G401 (cell line): ENCODE data around the gene GGTLC1. TPM values are rescaled to one million over a fixed set of nuclear protein-coding genes. Genes with fewer than 3 reads are reported as not detected.

ENCODE experiments used
- DNase-seq: peaks from one replicate; pipeline ENCODE4 v3.0.0-alpha.2; 2015; ENCODE audit warnings: low spot score
- in situ Hi-C: cut with HindIII; loops from 2 replicates; pipeline ENCODE4 v1.10.0; 2016; ENCODE audit warnings: low sequenced_read_pairs, mixed read lengths
- total RNA-seq: library from RNA; depleted of rRNA; stranded (reverse); fragments of >200 nt; shearing (Covaris generic); gene quantifications from 2 replicates; pipeline ENCODE4 v1.2.3, GENCODE V29; 2014; rRNA removed

The GGTLC1 gene
- total RNA-seq: not detected in 2 replicates

DNA sequence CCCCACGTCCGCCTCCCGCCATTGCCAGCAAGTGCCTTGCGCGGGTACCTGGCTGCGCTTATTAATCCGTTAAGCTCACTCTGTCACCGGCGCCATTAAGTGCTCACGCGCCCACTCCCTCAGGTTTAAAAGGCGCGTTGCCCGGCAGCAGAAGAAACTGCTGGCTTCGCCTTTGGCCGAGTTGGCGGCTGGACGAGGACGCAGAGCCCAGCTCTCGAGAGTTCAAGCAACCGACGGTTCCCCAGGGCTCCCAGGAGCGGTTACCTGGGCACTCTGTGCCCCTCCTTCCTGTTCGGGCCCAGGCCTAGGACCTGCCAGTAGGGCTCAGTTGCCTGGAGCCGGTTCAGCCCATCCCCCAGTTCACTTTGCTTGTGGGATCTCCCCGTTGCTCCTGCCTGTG lies at the start of gene GGTLC1:
TSS of gene GGTLC1 (minus strand) at position 219 of the 400 bp plus-strand sequence. CDS start 2,168 bp downstream, outside the sequence.
- DNase-seq: no peak
- in situ Hi-C loops: no loop called here

DNA sequence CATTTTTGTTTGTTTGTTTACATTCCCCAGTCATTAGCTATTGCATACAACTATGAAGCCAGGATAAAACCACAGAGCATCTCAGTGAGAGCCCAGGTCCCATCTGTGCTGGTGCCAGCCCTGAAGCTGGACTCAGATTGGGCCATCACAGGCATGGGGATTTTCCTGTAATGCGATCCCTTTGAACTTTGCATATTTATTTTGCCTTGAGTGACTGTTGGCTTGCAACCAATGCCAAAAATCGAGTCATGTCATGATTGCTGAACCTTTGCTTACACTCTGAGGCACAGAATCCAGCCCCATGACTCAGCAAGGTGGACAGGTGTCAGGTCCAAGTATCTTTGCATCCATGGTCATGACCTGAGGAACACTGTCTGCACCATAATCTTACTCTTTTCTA lies 46.2 kb upstream of the GGTLC1 start:
- in situ Hi-C loops: no loop called here
- DNase-seq: no peak

DNA sequence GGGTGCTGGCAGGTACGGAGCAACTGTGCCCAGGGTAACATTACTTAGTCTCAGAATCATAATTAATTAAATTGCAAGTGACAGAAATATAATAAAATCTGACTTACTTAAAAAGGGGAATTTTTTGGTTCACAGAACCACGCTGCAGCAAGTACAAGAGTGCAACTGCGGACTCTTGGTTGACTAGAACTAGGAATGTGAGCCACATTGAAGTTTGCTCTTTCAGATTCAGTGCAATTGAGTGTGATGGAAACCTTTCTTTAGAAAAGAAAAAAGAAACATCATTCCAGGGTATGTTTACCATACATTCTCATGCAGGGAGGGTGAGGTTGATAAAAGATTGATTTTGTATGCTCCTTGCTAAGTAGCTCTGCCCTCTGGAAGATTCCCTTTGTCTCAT lies 45.0 kb upstream of the GGTLC1 start:
- in situ Hi-C loops: no loop called here
- no peak for DNase-seq

DNA sequence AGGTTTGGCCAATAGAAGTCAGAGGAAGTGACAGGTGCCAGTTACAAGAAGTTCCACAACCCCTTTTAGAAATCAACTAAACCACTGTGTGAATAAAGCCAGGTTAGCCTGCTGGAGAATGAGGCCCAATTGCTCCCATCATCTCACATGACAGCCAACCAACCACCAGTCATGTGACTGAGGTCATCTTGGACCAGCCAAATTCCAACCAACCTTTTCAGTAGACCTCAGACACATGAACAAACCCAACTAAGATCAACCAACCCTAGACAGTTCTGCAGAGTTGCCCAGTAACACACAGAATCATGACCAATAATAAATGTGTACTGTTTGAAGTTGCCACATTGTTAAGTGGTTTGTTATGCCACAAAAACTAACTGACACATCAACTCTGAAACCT lies 44.6 kb upstream of the GGTLC1 start:
- no peak for DNase-seq
- in situ Hi-C loops: no loop called here

DNA sequence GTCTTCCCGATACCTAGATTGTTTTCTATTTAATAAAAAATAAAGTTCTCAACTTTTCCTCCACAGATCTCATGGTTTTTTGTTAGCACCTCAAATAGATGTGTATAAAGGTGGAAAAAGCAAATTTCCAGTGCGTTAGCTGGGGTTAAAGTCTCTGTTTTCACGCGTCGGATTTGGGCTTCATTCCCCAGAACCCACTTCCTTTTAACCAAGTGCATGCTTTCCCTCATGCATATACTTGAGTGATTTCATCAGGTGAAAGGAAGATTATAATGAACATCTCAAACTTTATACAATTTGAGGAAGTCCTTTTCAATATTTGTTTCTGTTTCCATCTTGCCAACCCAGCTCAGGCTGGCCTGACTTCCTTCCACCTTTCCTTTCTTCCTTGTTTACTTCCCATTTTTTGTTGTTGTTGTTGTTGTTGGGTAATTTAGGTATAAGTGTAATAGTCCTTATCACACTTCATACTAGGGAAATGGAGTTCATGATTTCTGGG lies 43.9 kb upstream of the GGTLC1 start:
- DNase-seq: no peak
- in situ Hi-C loops: no loop called here

DNA sequence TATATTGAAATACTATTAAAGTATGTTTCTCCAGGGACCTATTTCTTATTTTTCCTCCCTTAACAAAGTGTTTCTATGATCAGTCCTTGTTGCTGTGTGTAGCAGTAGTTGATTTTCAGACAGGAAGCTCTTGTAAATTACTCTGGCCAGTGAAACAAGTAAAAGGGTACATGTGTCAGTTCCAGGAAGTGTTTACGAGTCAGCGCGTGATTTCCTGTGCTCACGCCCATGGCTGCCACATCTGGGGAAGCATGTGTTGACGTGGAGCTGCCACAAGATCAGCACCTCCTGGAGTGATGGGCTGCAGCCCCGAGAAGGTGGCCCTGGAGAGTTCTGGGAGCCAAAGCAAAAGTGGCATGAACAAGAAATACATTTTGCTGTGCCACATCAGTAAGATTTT lies 38.6 kb upstream of the GGTLC1 start:
- DNase-seq: no peak

DNA sequence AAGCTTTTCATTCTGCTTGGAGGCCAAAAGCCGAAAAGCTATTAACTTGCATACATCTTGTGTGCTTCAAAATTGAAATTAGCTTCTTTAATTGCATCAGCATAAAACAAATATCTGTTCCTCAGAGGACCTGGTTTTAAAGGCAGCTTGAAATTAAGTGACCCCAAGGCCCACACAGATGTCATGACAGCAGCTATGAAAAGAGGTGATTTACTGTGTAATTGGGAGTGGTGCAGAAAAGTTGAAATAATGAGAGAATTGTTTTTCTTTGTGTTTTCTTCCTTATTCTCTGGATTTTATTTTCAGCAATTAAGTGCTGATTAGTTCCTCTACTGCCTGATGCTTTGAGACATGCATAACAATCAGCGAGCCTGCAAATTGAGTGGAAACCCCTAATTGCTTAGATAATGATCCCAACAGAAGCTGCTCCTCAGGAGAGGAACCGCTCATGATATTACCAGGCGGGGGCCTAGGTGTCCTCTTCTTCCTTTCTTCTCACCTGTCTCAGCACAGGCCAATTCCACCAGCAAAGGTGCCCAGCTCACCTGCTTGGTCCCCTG lies 34.1 kb upstream of the GGTLC1 start:
- in situ Hi-C loops: no loop called here
- DNase-seq: no peak

More for the DNA sequence above, 38.6 kb upstream of the GGTLC1 start:
- in situ Hi-C loops: no loop called here

DNA sequence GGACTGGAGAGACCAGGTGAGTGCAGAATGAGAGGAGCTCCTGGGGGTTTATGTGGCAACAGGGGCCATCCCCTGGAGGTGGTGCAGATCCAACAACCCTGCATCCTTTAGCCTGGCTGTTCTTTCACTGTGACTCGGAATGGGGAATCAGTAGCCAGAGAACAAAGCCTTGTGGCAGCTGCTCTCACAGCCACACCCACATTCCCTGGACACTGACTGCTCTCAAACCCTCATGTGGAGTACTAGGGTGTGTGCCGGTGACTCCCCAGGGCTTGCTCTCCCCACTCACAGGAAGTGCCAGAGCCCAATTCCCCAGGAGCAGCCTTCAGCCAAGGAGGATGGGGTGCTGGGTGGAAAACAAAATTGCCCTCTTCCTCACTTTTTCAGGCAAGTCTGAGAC lies 30.2 kb upstream of the GGTLC1 start:
- no peak for DNase-seq
- in situ Hi-C loops: no loop called here

DNA sequence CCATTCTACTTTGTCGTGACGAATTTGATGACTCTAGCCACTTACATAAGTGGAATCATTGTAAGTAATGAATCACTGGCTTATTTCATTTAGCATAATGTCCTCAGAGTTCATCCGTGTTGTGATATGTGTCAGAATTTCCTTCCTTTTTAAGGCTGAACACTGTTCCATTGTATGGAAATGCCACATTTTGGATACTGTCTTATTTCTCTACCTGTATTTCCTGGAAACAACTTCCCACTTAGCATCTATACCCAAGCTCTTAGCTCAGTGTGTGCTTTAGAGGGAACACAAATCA lies 28.8 kb upstream of the GGTLC1 start:
- in situ Hi-C loops: no loop called here
- DNase-seq: no peak

DNA sequence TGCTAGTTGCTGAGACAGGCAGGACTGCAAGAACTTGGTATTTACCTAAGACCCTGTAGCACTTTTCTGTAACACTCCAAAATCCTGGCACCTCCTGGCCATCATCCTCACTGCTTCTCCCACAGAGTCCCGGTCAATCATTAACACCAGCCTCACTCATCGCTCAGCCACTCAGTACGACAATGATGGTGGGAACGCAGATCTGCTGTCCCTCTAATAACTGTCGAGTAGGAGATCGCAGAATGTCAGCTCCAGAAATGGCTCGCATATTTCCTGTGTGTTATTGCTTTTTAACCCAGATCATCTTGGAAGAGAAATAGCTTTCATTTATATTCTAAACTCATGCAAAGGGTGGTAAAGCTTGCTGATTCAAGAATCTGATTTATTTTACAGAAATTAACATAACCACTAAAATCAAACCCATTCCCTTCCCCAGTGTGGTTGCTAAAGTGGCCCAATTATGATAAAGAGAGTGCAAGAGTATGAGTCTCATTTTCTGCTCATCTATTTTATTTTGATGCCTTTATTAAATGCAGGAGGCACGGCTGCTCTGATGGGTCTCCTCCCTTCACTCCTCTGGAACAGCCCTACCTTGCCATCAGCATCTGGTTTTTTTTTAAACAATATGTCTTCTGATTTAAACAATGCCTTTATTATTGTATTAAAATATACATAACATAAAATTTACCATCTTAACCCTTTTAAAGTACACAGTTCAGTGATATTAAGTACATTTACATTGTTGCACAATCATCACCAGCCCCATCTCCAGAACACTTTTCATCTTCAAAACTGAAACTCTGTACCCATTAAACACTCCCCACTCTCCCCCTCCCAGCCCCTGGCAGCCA lies 28.3 kb upstream of the GGTLC1 start:
- in situ Hi-C loops: no loop called here
- no peak for DNase-seq

DNA sequence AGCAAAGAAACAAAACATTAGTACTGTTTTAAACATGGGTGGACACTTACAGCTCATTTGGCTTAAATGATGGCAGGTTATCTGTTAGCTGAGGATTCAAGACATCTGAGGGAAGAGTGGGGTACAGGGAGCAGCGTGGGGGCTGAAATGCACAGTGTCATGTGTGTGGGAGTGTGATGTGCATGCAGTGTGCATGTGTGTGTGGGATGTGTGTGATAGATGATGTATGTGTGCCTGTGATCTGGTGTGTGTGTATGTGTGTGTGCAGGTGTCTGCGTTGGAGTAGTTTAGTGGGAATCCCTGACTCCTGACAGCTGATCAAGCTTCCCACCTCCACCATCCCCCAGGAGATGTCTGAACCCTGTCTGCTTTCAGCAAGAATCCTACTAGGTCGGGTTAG lies 25.4 kb upstream of the GGTLC1 start:
- in situ Hi-C loops: no loop called here
- DNase-seq: no peak

DNA sequence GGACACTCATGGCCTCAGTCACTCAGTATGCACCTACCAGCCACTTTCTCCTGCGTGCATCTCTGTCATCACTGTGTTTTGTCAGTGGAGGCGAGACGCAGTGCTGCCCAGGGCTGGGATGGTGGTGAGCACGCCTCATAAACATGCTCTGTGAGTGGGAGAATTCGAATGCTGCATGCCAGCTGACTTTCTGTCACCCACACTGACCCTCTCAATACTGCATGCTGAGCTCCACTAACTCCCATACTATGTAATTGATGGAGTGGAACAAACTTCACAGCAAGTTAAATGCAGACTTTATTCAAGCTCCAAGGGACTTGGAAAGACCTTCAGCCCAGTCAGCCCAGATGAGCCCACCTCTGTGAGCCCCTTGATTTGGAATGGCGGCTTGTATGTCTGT lies 22.7 kb upstream of the GGTLC1 start:
- DNase-seq: no peak
- in situ Hi-C loops: no loop called here

DNA sequence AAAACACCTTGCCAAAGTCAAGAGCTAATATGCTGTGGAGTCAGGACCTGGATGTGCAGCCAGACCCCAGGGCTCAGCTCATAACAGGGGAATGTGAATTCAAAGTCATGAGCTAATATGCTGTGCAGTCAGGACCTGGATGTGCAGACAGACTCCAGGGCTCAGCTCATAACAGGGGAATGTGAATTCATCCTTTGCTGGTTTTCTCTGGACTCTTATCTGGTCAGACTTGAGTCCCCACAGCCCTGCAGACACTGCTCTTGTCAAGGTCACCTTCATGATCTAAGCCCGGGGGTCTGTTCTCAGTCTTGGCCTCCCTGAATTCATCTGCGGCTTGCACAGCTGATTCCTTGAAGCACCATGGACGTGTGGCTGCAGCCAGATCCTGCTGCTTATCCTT lies 19.2 kb upstream of the GGTLC1 start:
- in situ Hi-C loops: no loop called here
- no peak for DNase-seq

DNA sequence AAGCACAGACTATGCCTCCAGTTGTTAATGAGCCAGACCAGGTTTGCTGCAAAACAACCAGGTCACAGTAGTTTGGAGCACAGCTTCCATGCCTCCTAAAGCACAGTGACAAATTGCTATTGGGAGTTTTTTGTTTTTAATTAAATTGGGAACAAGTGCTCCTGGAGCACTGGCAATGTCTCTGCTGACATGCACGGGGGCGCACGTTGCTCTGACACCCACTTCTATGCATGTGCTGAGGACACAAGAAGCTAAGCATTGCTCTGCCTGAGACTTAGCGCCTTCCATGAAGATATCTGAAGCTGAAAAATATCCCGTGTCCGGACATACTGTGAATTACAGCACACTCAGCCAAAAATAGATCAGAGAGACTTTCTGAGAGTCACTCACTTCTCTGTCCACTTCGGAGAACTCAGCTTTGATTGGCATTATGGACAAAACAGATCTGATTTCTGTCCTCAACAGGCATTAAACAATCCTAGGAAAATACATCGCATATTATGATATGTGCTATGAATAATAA lies 18.6 kb upstream of the GGTLC1 start:
- in situ Hi-C loops: no loop called here
- DNase-seq: no peak

DNA sequence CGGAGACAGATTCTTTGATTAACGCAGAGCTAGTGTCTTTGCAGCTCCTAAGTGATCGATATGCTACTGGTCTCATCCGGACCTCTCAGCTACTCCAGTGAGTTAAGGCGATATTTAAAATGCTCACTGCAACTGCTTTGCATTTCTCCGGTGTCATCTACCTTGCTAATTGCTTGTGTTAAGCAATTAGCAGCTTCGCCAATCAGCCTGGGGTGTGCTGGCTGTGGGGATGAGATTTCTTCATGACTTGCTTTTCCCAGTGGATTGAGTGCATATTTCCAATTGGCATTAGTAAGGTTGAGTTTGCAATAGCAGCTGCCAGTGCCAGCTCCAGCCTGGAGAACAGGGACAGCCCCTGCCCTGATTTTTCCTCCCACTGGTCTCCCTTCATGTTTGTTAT lies 18.0 kb upstream of the GGTLC1 start:
- in situ Hi-C loops: no loop called here
- DNase-seq: no peak

DNA sequence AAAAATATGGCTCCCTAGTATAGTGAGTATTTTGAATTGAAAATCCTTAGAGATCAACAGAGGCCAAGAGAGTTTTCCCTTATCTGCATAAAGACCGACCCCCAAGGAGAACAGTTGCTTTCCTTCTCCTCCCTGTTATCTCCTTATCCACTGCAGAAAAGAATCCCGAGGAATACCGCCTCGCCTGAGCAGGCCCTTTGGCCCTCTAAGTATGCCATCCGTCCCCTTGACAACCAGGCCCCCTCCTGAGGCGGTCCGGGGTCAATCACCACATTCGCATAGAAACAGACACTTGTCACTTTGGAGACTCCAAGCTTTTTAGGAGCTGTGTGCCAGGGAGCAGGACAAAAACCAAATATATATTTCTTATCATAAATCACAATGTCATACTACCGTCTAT lies 15.9 kb upstream of the GGTLC1 start:
- DNase-seq: no peak
- in situ Hi-C loops: no loop called here

DNA sequence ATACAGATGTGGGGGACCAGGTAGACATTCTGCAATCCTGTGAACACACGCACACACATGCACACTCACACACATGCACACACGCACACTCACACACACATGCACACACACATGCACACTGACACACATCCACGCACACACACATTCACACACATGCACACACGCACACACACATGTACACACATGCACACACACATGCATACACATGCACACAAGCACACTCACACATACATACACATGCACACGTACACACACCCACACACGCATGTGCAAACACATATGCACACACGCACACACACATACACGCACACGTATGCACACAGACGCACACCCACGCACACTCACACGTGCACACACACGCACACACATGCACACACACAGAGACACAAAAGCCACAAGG lies 14.3 kb upstream of the GGTLC1 start:
- no peak for DNase-seq
- in situ Hi-C loops: no loop called here

DNA sequence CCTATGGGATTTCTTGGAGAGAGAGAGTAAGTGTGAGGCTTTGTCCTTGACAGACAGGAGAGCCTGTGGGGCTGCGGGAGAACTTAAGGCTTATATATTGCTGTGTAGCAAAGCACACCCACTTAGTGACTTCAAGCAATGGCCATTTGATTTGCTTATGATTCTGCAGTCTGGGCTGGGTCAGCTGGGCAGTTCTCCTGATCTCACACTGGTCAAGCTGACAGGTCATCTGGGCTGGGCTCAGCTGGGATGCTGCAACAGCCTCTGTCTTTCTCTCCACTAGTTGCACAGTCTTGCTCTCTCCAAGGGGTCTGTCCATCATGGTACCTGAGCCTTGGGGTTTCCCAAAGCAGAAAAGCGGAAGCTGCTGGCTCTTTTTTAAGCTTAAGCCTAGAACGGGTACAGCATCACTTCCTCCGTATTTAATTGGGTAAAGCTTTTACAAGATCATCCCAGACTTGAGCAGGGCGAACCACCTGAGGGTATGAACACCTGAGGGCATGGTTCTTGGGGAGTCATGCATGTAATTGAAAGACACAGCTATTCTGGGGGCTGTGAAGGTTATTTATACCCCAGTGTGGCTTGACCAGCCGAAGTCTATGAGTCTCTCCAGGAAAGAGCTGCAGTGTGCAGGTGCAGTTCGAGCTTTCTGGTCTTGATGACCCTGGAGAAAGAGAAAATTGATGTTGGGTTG lies 13.3 kb upstream of the GGTLC1 start:
- in situ Hi-C loops: no loop called here
- no peak for DNase-seq

DNA sequence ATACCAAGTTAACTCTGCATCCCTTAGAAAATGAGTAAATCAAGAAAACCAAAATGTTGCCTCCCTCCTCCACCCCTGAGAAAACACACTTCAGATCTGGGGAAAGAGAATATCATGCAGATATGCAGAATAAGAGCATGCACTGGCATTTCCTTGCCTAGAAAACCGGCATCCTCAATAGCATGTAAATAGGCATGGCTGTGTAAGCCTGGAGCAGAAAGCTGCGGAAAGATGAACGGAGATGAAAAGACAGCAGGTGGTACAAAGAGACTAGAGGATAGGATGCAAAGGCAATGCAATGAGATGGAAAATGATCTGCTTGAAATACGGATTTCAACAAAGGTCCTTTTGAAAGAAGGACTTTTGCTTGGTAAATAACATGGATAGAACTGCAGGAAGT lies 10.3 kb upstream of the GGTLC1 start:
- DNase-seq: no peak
- in situ Hi-C loops: no loop called here

DNA sequence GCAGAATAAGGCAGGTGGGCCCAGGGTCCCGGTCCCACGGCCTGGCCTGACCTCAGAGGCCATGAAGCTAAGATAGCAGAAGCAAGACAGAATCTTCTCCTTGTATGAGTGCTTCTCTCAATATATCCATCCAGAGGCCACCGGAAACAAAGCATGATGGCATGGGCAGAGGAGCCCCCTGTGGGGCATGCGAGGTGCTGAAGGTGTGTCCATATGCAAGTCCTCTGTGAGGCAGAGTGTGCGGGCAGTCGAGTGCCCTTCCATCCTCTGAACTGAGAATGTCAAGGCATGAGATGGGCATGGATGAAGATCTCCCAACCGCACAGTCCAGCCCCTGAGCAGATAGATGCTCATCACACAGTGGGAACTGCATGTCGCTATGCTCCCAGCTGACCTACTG lies 9.8 kb upstream of the GGTLC1 start:
- in situ Hi-C loops: no loop called here
- DNase-seq: no peak
